OCI-LY7 (cell line): ENCODE measurements around the gene AUTS2. TPM values are rescaled to one million over a fixed set of nuclear protein-coding genes. Genes with fewer than 3 reads are reported as not detected.

Source experiments
- BruUV-seq: library from RNA; stranded (reverse); fragments of 400-500 nt; replicated peaks from 2 replicates; lab custom pipeline; 2021; lab: Mats Ljungman, UMichigan
- CTCF ChIA-PET: fragments of 300-600 bp; sonication (Branson Sonifier 250); formaldehyde crosslinking; loops from one replicate; lab custom pipeline; 2022; ENCODE audit warnings: antibody characterized with exemption; ENCODE audit not compliant: unreplicated experiment; lab: Charles Lee
- POLR2A ChIA-PET: fragments of 300-600 bp; sonication (Branson Sonifier 250); formaldehyde crosslinking; loops from one replicate; lab custom pipeline; 2022; ENCODE audit warnings: antibody characterized with exemption; lab: Charles Lee
- DNase-seq: peaks from one replicate; pipeline ENCODE4 v3.0.0-alpha.2; 2015; ENCODE audit warnings: low spot score
- H2AFZ ChIP-seq: fragments of 200-600 bp; sonication (generic), shearing (Covaris generic); 2 replicates; pipeline ENCODE4 v1.6.1; 2014; ENCODE audit warnings: mild to moderate bottlenecking, antibody characterized with exemption, low read length, moderate library complexity
- H3K27ac ChIP-seq: fragments of 200-600 bp; sonication (generic); 2 replicates; pipeline ENCODE4 v1.5.1; 2014; ENCODE audit warnings: mixed run types, low read depth, mild to moderate bottlenecking, moderate library complexity, low read length, inconsistent platforms; ENCODE audit not compliant: poor library complexity, severe bottlenecking
- H3K36me3 ChIP-seq: fragments of 200-600 bp; sonication (generic); 2 replicates; pipeline ENCODE4 v1.6.1; 2014; ENCODE audit warnings: mild to moderate bottlenecking, antibody characterized with exemption, low read length, moderate library complexity, mixed read lengths; ENCODE audit not compliant: insufficient read depth
- H3K4me1 ChIP-seq: fragments of 200-600 bp; sonication (generic); 2 replicates; pipeline ENCODE4 v1.5.1; 2014; ENCODE audit warnings: mild to moderate bottlenecking, low read length; ENCODE audit not compliant: insufficient read depth, poor library complexity, severe bottlenecking
- H3K4me2 ChIP-seq: fragments of 200-600 bp; sonication (generic); 2 replicates; pipeline ENCODE4 v1.6.1; 2014; ENCODE audit warnings: mild to moderate bottlenecking, low read length
- H3K4me3 ChIP-seq: fragments of 200-600 bp; sonication (generic); 2 replicates; pipeline ENCODE4 v1.5.1; 2014; ENCODE audit warnings: mild to moderate bottlenecking, low read depth, low read length; ENCODE audit not compliant: poor library complexity, severe bottlenecking
- H3K79me2 ChIP-seq: fragments of 200-600 bp; sonication (generic); 2 replicates; pipeline ENCODE4 v1.6.1; 2016; ENCODE audit warnings: low read depth, mild to moderate bottlenecking, low read length, moderate library complexity, mixed read lengths; ENCODE audit not compliant: insufficient read depth
- H3K9me2 ChIP-seq: fragments of 200-600 bp; sonication (generic); 2 replicates; pipeline ENCODE4 v1.6.1; 2016; ENCODE audit warnings: mild to moderate bottlenecking, low read length, mixed read lengths; ENCODE audit not compliant: insufficient read depth
- H3K9me3 ChIP-seq: fragments of 200-600 bp; sonication (generic); 2 replicates; pipeline ENCODE4 v1.6.1; 2014; ENCODE audit warnings: mild to moderate bottlenecking, mixed run types, low read length, mixed read lengths
- H4K20me1 ChIP-seq: fragments of 200-600 bp; sonication (generic); 2 replicates; pipeline ENCODE4 v1.6.1; 2014; ENCODE audit warnings: mild to moderate bottlenecking, antibody characterized with exemption, low read length, moderate library complexity, mixed read lengths; ENCODE audit not compliant: insufficient read depth
- CTCF ChIP-seq: fragments of 200-600 bp; sonication (generic); conservative IDR thresholded peaks from 2 replicates; pipeline ENCODE4 v1.5.1; 2014; ENCODE audit warnings: mild to moderate bottlenecking, antibody characterized with exemption, low read length, moderate library complexity, mixed read lengths
- EZH2phosphoT487 ChIP-seq: fragments of 200-600 bp; sonication (generic); IDR thresholded peaks from 2 replicates; pipeline ENCODE4 v1.6.1; 2018; ENCODE audit warnings: low read depth, borderline replicate concordance, mild to moderate bottlenecking, mixed run types, antibody characterized with exemption, low read length, moderate library complexity, mixed read lengths
- intact Hi-C: fragments of 100-400 bp; cut with micrococcal nuclease; formaldehyde crosslinking; loops from one replicate; pipeline ENCODE4 v1.10.0; 2022; ENCODE audit not compliant: unreplicated experiment
- total RNA-seq, 2 experiments: library from RNA; depleted of rRNA in 1 of 2; stranded (reverse); fragments of >200 nt in 1 of 2; shearing (Covaris generic) in 1 of 2; gene quantifications; 2 replicates each; pipeline ENCODE4 v1.2.3, GENCODE V29; 2014 to 2022

AUTS2 gene
- total RNA-seq, 2 experiments from 2014 or later = 37.9 to 78.5 TPM

DNA sequence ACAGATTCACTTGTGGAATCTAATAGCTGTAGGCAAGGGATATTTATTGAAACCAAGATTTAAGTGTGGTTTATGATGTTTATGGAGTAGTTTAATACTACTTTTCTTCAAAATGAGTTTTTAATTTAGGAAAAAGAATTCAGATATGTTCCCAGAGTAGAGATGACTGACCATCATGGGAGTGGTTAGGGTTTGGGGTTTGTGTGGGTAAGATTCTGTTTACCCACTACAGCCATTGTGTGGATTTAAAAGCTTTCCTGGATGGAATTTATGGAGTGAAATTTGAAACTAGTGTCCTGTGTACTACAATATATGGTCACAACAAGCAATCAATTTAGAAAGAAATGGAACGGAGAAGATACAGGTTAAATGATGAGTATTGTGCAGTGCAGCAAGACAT is 453.5 kb downstream of the AUTS2 start:
- Histone ChIP-seq H3K9me3 (no peaks in the 10 kb centered on the region), H4K20me1 (no peaks in the 10 kb centered on the region; the same call in 1 of the 2 replicates), H3K4me3 (no peak overlapping the region), H3K79me2 (no peaks in the 10 kb centered on the region), H3K27ac (no peak overlapping the region), H3K9me2 (no peaks in the 10 kb centered on the region), H3K36me3 (no peaks in the 10 kb centered on the region), H3K4me2 (no peak overlapping the region), H2AFZ (no peak overlapping the region), H3K4me1 (no peaks in the 10 kb centered on the region)
- intact Hi-C loops = no loop called here
- no TSS peak for BruUV-seq
- ChIA-PET CTCF (no interaction called here), POLR2A (interaction anchor here (1.1 to 1.3 kb wide), 2 partner anchors 18 to 89 kb away, joined by 3 read pairs; no protein-coding TSS in a partner anchor)
- no peak for DNase-seq
- TF ChIP-seq CTCF (no peak), EZH2phosphoT487 (no peak)

DNA sequence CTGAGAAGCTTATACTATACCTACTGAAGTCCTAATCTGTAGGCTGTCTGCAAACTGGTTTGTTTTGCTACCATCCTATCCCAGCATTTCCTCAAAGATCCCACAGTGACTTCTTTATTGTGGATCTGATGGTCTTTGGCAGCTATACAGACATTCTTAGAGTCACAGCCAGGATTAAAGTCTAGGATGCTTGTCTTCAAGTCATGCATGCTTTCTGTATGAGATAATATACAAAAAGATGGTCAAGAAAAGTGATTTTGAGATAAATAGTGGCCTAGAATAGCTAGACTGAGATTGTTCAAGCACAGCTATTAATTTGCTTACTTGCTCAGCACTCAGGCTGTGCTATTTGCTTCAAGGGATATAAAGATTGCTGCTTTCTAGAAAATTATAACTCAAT is 454.4 kb downstream of the AUTS2 start:
- POLR2A ChIA-PET = interaction anchor here (0.6 to 1.3 kb wide), 6 partner anchors 7 to 1531 kb away, joined by 3 to 4 read pairs (median 3); no protein-coding TSS in a partner anchor

More for the DNA sequence above, 454.4 kb downstream of the AUTS2 start:
- no peak overlapping the region for H3K4me3 ChIP-seq
- H3K36me3 ChIP-seq = no peaks in the 10 kb centered on the region
- no peak overlapping the region for H3K4me2 ChIP-seq
- intact Hi-C loops = no loop called here
- H3K27ac ChIP-seq = no peak overlapping the region
- TF ChIP-seq EZH2phosphoT487 (no peak), CTCF (no peak)
- H3K4me1 ChIP-seq = no peaks in the 10 kb centered on the region
- no peaks in the 10 kb centered on the region for H3K9me2 ChIP-seq
- CTCF ChIA-PET = no interaction called here
- H4K20me1 ChIP-seq = no peaks in the 10 kb centered on the region; the same call in 1 of the 2 replicates
- no peaks in the 10 kb centered on the region for H3K9me3 ChIP-seq
- no TSS peak for BruUV-seq
- no peak for DNase-seq
- H2AFZ ChIP-seq = no peak overlapping the region
- H3K79me2 ChIP-seq = no peaks in the 10 kb centered on the region
